K562 (cell line): ENCODE results near the gene ST7. TPM values are rescaled to one million over a fixed set of nuclear protein-coding genes. Genes with fewer than 3 reads are reported as not detected.

Source experiments
- E2F3 ChIP-seq: fragments of 250-450 bp; sonication (Bioruptor Pico); IDR thresholded peaks from 2 replicates; pipeline ENCODE4 v1.4.0; 2020; ENCODE audit warnings: mild to moderate bottlenecking
- FOS ChIP-seq: IDR thresholded peaks from 3 replicates; pipeline ENCODE4 v1.6.1; 2011; ENCODE audit not compliant: insufficient read length; ENCODE audit errors: extremely low read depth
- MCM5 ChIP-seq: fragments of 450-650 bp; IDR thresholded peaks from 2 replicates; pipeline ENCODE4 v1.6.1; 2016; ENCODE audit warnings: low read depth
- MTA2 ChIP-seq: fragments of 450-650 bp; IDR thresholded peaks from 2 replicates; pipeline ENCODE4 v1.6.1; 2016; ENCODE audit warnings: low read depth
- PHF20 ChIP-seq: fragments of 450-650 bp; IDR thresholded peaks from 2 replicates; pipeline ENCODE4 v1.6.1; 2018; ENCODE audit not compliant: partially characterized antibody
- POLR3G ChIP-seq: IDR thresholded peaks from 2 replicates; pipeline ENCODE4 v1.6.1; 2011; ENCODE audit not compliant: insufficient read length, insufficient replicate concordance; ENCODE audit errors: extremely low read depth
- SPI1 ChIP-seq: IDR thresholded peaks from 2 replicates; pipeline ENCODE4 v1.6.1; 2011; ENCODE audit warnings: low read depth, low read length, control low read depth, borderline replicate concordance
- TRIM24 ChIP-seq, 2 experiments: fragments of 450-650 bp; IDR thresholded peaks; 2 replicates each; pipeline ENCODE4 v1.6.1; 2016
- ZFP91 ChIP-seq: sonication (generic); formaldehyde crosslinking; IDR thresholded peaks from 2 replicates; pipeline ENCODE4 v1.8.0; 2022; ENCODE audit warnings: mild to moderate bottlenecking, missing genetic modification reagents
- ZNF436 ChIP-seq: fragments of 250-450, 450-650 bp; sonication (Bioruptor Pico); formaldehyde crosslinking; IDR thresholded peaks from 2 replicates; pipeline ENCODE4 v1.7.0; 2020; ENCODE audit warnings: mild to moderate bottlenecking
- ZNF766 ChIP-seq: fragments of 200-800 bp; sonication (Bioruptor generic); conservative IDR thresholded peaks from 2 replicates; pipeline ENCODE4 v1.6.1; 2016; ENCODE audit warnings: missing genetic modification characterization, missing compliant biosample characterization
- polyA plus RNA-seq, 8 experiments: library from polyadenylated mRNA; depleted of rRNA in 4 of 8; stranded (reverse) in 5 of 8; unstranded in 3 of 8; fragments of >200 nt; fragmentation: Nextera tagmentation in 2 of 8; fragmentation: Illumina TruSeq in 1 of 8; extraction: Ambion mirVana in 2 of 8; extraction: Trizol in 1 of 8; gene quantifications; 2 replicates each; pipeline versions ENCODE4 v1.2.1 to v1.2.3, GENCODE V29; 2011 to 2014; ENCODE audit warnings: inconsistent platforms in 1 of 8, missing spikeins in 1 of 8
- total RNA-seq, 7 experiments: library from RNA; depleted of rRNA in 6 of 7; stranded (reverse); fragments of >200 nt in 6 of 7; fragmentation: Illumina TruSeq in 2 of 7; extraction: Trizol in 2 of 7; gene quantifications; 2 replicates each; pipeline versions ENCODE4 v1.2.1 to v1.2.3, GENCODE V29; 2011 to 2021; ENCODE audit warnings: low replicate concordance in 1 of 7
- TF ChIP-seq, protein P1 (sequence below): fragments of 250-450 bp; sonication (Bioruptor Pico); IDR thresholded peaks from 2 replicates; pipeline ENCODE4 v1.4.0; 2020
- TF ChIP-seq, protein P2 (sequence below), 2 experiments: fragments of 450-650 bp in 1 of 2; sonication (generic) in 1 of 2; formaldehyde crosslinking in 1 of 2; IDR thresholded peaks; 2 replicates each; pipeline versions ENCODE4 v1.7.1 to v1.9.0; 2016 to 2022; ENCODE audit warnings: inconsistent platforms in 1 of 2, mild to moderate bottlenecking in 1 of 2, missing genetic modification reagents in 1 of 2

The ST7 gene
- total and polyA plus RNA-seq, 9 of the 15 experiments (the other 6 are each of a cell fraction or from before 2014, with no cell fraction given): 23.9 to 56.3 (median 36.9) TPM

- TF ChIP-seq, protein P1, sequence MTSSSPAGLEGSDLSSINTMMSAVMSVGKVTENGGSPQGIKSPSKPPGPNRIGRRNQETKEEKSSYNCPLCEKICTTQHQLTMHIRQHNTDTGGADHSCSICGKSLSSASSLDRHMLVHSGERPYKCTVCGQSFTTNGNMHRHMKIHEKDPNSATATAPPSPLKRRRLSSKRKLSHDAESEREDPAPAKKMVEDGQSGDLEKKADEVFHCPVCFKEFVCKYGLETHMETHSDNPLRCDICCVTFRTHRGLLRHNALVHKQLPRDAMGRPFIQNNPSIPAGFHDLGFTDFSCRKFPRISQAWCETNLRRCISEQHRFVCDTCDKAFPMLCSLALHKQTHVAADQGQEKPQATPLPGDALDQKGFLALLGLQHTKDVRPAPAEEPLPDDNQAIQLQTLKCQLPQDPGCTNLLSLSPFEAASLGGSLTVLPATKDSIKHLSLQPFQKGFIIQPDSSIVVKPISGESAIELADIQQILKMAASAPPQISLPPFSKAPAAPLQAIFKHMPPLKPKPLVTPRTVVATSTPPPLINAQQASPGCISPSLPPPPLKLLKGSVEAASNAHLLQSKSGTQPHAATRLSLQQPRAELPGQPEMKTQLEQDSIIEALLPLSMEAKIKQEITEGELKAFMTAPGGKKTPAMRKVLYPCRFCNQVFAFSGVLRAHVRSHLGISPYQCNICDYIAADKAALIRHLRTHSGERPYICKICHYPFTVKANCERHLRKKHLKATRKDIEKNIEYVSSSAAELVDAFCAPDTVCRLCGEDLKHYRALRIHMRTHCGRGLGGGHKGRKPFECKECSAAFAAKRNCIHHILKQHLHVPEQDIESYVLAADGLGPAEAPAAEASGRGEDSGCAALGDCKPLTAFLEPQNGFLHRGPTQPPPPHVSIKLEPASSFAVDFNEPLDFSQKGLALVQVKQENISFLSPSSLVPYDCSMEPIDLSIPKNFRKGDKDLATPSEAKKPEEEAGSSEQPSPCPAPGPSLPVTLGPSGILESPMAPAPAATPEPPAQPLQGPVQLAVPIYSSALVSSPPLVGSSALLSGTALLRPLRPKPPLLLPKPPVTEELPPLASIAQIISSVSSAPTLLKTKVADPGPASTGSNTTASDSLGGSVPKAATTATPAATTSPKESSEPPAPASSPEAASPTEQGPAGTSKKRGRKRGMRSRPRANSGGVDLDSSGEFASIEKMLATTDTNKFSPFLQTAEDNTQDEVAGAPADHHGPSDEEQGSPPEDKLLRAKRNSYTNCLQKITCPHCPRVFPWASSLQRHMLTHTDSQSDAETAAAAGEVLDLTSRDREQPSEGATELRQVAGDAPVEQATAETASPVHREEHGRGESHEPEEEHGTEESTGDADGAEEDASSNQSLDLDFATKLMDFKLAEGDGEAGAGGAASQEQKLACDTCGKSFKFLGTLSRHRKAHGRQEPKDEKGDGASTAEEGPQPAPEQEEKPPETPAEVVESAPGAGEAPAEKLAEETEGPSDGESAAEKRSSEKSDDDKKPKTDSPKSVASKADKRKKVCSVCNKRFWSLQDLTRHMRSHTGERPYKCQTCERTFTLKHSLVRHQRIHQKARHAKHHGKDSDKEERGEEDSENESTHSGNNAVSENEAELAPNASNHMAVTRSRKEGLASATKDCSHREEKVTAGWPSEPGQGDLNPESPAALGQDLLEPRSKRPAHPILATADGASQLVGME: no peak
- TF ChIP-seq POLR3G: no peak
- no peak for TF ChIP-seq MCM5
- no peak for TF ChIP-seq E2F3 (CRISPR knock-in tag)
- no peak for TF ChIP-seq MTA2
- TF ChIP-seq ZFP91 (CRISPR knock-in tag): no peak
- no peak for TF ChIP-seq ZNF436
- no peak for TF ChIP-seq PHF20
- TF ChIP-seq ZNF766: peak; percentile 63; the same call in 1 of the 2 replicates
- TF ChIP-seq, protein P2, sequence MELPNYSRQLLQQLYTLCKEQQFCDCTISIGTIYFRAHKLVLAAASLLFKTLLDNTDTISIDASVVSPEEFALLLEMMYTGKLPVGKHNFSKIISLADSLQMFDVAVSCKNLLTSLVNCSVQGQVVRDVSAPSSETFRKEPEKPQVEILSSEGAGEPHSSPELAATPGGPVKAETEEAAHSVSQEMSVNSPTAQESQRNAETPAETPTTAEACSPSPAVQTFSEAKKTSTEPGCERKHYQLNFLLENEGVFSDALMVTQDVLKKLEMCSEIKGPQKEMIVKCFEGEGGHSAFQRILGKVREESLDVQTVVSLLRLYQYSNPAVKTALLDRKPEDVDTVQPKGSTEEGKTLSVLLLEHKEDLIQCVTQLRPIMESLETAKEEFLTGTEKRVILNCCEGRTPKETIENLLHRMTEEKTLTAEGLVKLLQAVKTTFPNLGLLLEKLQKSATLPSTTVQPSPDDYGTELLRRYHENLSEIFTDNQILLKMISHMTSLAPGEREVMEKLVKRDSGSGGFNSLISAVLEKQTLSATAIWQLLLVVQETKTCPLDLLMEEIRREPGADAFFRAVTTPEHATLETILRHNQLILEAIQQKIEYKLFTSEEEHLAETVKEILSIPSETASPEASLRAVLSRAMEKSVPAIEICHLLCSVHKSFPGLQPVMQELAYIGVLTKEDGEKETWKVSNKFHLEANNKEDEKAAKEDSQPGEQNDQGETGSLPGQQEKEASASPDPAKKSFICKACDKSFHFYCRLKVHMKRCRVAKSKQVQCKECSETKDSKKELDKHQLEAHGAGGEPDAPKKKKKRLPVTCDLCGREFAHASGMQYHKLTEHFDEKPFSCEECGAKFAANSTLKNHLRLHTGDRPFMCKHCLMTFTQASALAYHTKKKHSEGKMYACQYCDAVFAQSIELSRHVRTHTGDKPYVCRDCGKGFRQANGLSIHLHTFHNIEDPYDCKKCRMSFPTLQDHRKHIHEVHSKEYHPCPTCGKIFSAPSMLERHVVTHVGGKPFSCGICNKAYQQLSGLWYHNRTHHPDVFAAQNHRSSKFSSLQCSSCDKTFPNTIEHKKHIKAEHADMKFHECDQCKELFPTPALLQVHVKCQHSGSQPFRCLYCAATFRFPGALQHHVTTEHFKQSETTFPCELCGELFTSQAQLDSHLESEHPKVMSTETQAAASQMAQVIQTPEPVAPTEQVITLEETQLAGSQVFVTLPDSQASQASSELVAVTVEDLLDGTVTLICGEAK (IDR thresholded peaks at IDR 0.05): no peak
- TF ChIP-seq, protein P2 (CRISPR knock-in tag; IDR thresholded peaks at IDR 0.05): no peak
- no peak for TF ChIP-seq SPI1
- TF ChIP-seq FOS: no peak
- 0 out of 4 replicates have a peak, but pooled peaks of 1 of the 2 experiments have one; percentile 22 for TF ChIP-seq TRIM24 (IDR thresholded peaks at IDR 0.05)
Observed at GRCh38 chr7:116991233-116991632, 37.9 kb downstream of the ST7 start (continued).
